ENCODE data around the gene RALGPS1. TPM values are rescaled to one million over a fixed set of nuclear protein-coding genes. Genes with fewer than 3 reads are reported as not detected.

Gene RALGPS1
- total RNA-seq, 2 donors from 2014 or later = 7.6 to 18.5 TPM

DNA sequence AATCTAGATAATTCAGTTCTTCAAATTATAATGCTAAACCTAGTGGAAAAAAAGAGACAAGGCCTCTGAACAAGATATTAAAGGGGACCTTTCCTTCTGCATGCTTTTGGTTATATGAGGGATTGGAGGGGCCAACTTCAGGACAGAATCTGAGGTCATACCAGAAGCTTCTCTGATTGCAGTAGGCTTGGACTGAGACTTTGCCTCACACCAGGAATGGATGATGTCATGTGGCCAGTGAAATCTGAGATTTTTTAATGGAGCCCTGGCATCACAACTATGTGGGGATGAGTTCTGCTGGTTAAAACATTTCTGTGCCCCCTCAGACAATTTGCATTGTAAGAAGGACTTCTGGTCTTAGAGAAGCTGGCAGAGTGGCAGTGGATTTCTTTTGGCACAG, 119.2 kb downstream of the RALGPS1 start:
- H3K27ac ChIP-seq = no peak overlapping the region
- H3K9me3 ChIP-seq = no peaks in the 10 kb centered on the region
- no peaks in the 10 kb centered on the region for H3K36me3 ChIP-seq
- H3K27me3 ChIP-seq (replicated peaks; ENCODE audit: insufficient read depth) = no peaks in the 10 kb centered on the region
- DNase-seq (ENCODE audit: low spot score) (no peak), ATAC-seq (ENCODE audit: insufficient number of reproducible peaks, low FRiP score, low read depth) (no peak)
- TF ChIP-seq, protein P1, sequence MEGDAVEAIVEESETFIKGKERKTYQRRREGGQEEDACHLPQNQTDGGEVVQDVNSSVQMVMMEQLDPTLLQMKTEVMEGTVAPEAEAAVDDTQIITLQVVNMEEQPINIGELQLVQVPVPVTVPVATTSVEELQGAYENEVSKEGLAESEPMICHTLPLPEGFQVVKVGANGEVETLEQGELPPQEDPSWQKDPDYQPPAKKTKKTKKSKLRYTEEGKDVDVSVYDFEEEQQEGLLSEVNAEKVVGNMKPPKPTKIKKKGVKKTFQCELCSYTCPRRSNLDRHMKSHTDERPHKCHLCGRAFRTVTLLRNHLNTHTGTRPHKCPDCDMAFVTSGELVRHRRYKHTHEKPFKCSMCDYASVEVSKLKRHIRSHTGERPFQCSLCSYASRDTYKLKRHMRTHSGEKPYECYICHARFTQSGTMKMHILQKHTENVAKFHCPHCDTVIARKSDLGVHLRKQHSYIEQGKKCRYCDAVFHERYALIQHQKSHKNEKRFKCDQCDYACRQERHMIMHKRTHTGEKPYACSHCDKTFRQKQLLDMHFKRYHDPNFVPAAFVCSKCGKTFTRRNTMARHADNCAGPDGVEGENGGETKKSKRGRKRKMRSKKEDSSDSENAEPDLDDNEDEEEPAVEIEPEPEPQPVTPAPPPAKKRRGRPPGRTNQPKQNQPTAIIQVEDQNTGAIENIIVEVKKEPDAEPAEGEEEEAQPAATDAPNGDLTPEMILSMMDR (IDR thresholded peaks at IDR 0.05) = no peak
- H3K4me3 ChIP-seq = no peak overlapping the region
- peaks cover 9 to 16% of the 10 kb centered on the region in 2 donors for H3K4me1 ChIP-seq (ENCODE audit: control insufficient read depth in 1 of 2, low read depth in 2 of 2)

DNA sequence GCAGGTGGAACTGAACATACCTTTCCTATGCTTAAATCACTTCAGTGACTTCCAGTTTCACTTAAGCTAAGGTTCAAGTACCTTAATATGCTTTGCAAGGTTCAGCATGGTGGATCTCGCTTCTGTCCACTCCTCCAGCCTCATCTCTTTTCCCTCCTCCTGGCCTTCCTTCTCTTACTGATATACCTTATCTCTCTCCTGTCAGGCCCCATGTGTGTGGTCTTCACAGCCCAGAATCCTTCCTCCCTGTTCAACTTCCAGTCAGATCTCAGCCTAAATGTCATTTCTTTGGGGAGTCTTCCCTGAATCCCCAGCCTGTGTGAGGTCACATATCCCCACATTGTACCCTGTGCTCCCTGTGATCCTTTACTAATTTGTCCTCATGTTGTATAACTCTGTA, 120.1 kb downstream of the RALGPS1 start:
- no peak for ATAC-seq (ENCODE audit: insufficient number of reproducible peaks, low FRiP score, low read depth)
- DNase-seq (ENCODE audit: low spot score) = no peak
- TF ChIP-seq, protein P1 (IDR thresholded peaks at IDR 0.05) = no peak
- peaks cover 9 to 16% of the 10 kb centered on the region in 2 donors for H3K4me1 ChIP-seq (ENCODE audit: control insufficient read depth in 1 of 2, low read depth in 2 of 2)
- no peaks in the 10 kb centered on the region for H3K9me3 ChIP-seq
- H3K27ac ChIP-seq = no peak overlapping the region
- H3K4me3 ChIP-seq = no peak overlapping the region
- H3K36me3 ChIP-seq = no peaks in the 10 kb centered on the region
- H3K27me3 ChIP-seq (replicated peaks; ENCODE audit: insufficient read depth) = no peaks in the 10 kb centered on the region

DNA sequence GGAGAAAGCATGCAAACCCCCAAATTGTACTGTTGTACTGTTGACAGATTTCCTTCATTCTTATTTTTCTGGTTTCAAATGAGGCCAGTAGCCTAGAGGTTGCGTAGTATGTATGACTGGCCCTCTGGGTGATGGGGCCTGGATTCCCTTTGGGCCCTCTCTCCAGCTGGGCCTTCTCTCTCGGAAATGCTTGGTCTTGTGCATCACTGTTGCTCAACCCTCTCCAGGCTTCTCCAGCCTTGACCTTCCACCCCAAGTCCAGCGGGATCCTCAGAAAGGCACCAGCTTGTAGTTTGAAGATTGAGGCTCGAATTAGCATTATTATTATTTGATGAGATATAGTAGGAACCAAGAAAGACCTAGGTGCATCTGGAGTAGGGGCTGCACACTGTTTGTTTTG, 120.8 kb downstream of the RALGPS1 start:
- Histone ChIP-seq H3K27me3 (replicated peaks; ENCODE audit: insufficient read depth) (no peaks in the 10 kb centered on the region), H3K4me3 (no peak overlapping the region), H3K4me1 (ENCODE audit: control insufficient read depth in 1 of 2, low read depth in 2 of 2) (peaks cover 9 to 16% of the 10 kb centered on the region in 2 donors), H3K9me3 (no peaks in the 10 kb centered on the region), H3K36me3 (no peaks in the 10 kb centered on the region), H3K27ac (peak overlapping the region in 1 of 2 donors; percentile 13)
- ATAC-seq (ENCODE audit: insufficient number of reproducible peaks, low FRiP score, low read depth) (no peak), DNase-seq (ENCODE audit: low spot score) (no peak)
- TF ChIP-seq, protein P1 (IDR thresholded peaks at IDR 0.05) = no peak

DNA sequence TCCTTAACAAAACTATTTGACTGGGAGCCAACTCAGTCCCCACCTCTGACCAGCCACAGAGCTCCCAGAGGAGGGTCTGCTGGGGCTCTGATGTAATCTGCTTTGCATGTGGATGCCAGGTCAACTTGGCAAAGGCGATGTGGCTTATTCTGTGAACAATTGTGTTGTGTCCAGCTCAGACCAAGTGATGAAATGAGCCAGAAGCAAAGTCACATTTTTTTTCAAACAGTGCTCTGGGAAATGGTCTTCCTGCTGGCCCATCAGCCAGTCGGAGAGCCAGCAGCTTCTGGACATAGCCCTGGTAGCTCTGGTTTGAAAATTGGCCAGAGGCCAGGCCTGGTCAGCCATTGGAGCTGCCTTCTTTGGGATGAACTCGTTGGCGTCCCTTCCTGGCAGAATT, 121.4 kb downstream of the RALGPS1 start:
- H3K27me3 ChIP-seq (replicated peaks; ENCODE audit: insufficient read depth) = no peaks in the 10 kb centered on the region
- H3K4me1 ChIP-seq (ENCODE audit: control insufficient read depth in 1 of 2, low read depth in 2 of 2) = peaks cover 9 to 16% of the 10 kb centered on the region in 2 donors
- H3K4me3 ChIP-seq = no peak overlapping the region
- peak overlapping the region in 1 of 2 donors; percentile 13 for H3K27ac ChIP-seq
- TF ChIP-seq, protein P1 (IDR thresholded peaks at IDR 0.05) = no peak
- no peaks in the 10 kb centered on the region for H3K9me3 ChIP-seq
- ATAC-seq (ENCODE audit: insufficient number of reproducible peaks, low FRiP score, low read depth) (peak; percentile 14), DNase-seq (ENCODE audit: low spot score) (no peak)
- H3K36me3 ChIP-seq = no peaks in the 10 kb centered on the region

DNA sequence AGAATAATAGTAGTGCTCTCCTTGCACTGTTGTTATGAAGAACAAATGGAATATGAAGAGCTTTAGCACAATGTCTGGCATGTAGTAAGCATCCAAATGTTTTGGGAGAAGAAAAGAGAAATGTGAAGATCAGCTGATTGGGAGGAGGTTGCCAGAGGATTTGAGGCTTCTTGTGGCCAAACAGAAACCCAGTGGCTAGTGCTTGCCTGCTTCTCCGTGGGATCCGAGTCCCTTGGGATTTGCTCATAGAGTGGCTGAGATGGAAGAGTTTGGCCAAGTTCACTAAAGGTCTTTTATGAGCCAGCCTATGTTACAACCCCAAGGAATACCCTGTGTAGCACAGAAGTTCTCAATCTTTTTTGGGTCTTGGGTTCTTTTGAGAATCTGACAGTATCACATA, 121.9 kb downstream of the RALGPS1 start:
- ATAC-seq (ENCODE audit: insufficient number of reproducible peaks, low FRiP score, low read depth) = no peak
- TF ChIP-seq, protein P1 (IDR thresholded peaks at IDR 0.05) = no peak
- no peak overlapping the region for H3K4me3 ChIP-seq
- DNase-seq (ENCODE audit: low spot score) = no peak
- peaks cover 9 to 16% of the 10 kb centered on the region in 2 donors for H3K4me1 ChIP-seq (ENCODE audit: control insufficient read depth in 1 of 2, low read depth in 2 of 2)
- no peaks in the 10 kb centered on the region for H3K27me3 ChIP-seq (replicated peaks; ENCODE audit: insufficient read depth)
- no peaks in the 10 kb centered on the region for H3K9me3 ChIP-seq
- H3K36me3 ChIP-seq = no peaks in the 10 kb centered on the region
- H3K27ac ChIP-seq = peak overlapping the region in 1 of 2 donors; percentile 12
